ENCODE measurements around the gene TOLLIP. TPM values are rescaled to one million over a fixed set of nuclear protein-coding genes. Genes with fewer than 3 reads are reported as not detected.

Gene TOLLIP
- total and polyA plus RNA-seq, 9 of the 15 experiments (the other 6 are each of a cell fraction or from before 2014, with no cell fraction given) = 0.23 to 22.8 (median 7.1) TPM

- intact Hi-C loops (cut with micrococcal nuclease) = no loop called here
- H3K4me2 ChIP-seq (ENCODE audit: insufficient read depth, low read length) = no peak overlapping the region
- no TSS peak for BruUV-seq (replicated peaks)
- no peak overlapping the region for H2AFZ ChIP-seq (ENCODE audit: low read depth, low read length)
- peaks cover 8% of the 10 kb centered on the region; the same call in 1 of the 2 replicates for H3K9me3 ChIP-seq (replicated peaks; ENCODE audit: control insufficient read depth, insufficient read depth, low read depth, low read length)
- WGBS (ENCODE audit: insufficient coverage, low coverage, missing lambda C conversion rate) = 91% methylated on average over 28 of the region's 30 CpGs
- POLR2A ChIA-PET = interaction anchor here (0.5 kb wide), 1 partner anchor 70 kb away, joined by 3 read pairs; no protein-coding TSS in a partner anchor
- peaks cover 15 to 65% of the 10 kb centered on the region in 2 experiments for H3K4me1 ChIP-seq (replicated peaks in 1 of 2; ENCODE audit: control insufficient read depth in 2 of 2, insufficient read depth in 2 of 2, low read length in 2 of 2)
- CTCF ChIA-PET (ENCODE audit: low intra/inter-chr PET ratio) = no interaction called here
- H3K27ac ChIP-seq (ENCODE audit: extremely low read depth, low read depth, low read length) = no peak overlapping the region
- peaks cover 18% of the 10 kb centered on the region; the same call in 1 of the 2 replicates for H4K20me1 ChIP-seq (replicated peaks; ENCODE audit: control insufficient read depth, insufficient read depth, low read length)
- H3K27me3 ChIP-seq (ENCODE audit: control insufficient read depth in 2 of 2, insufficient read depth in 2 of 2, low read length in 2 of 2) = no peaks in the 10 kb centered on the region
- in situ Hi-C loops (cut with MboI) = no loop called here
- DNase-seq (ENCODE audit: extremely low read depth in 1 of 4, low spot score in 3 of 4) (no peak), FAIRE-seq (no peak), ATAC-seq (no peak)
- peaks cover 15% of the 10 kb centered on the region; the same call in 1 of the 3 replicates for H3K36me3 ChIP-seq (ENCODE audit: control insufficient read depth, insufficient read depth, low read length)
- peaks cover 12% of the 10 kb centered on the region for H3K9me1 ChIP-seq (ENCODE audit: control insufficient read depth, insufficient read depth, low read length)
- peaks cover 43% of the 10 kb centered on the region for H3K79me2 ChIP-seq (ENCODE audit: control insufficient read depth, insufficient read depth, low read length)
- H3K4me3 ChIP-seq = no peak overlapping the region
- H3K9ac ChIP-seq (ENCODE audit: insufficient read depth in 1 of 2, low read depth in 2 of 2, low read length in 2 of 2) = peak overlapping the region in 1 of 2 experiments; percentile 46; a peak in 1 of 4 replicates
- TF ChIP-seq IFI16 (CRISPR knock-in tag; IDR thresholded peaks at IDR 0.05) = no peak
- no peak for TF ChIP-seq POLR2AphosphoS2 (IDR thresholded peaks at IDR 0.05; ENCODE audit: low read length)
- no peak for TF ChIP-seq CHD1 (IDR thresholded peaks at IDR 0.05; ENCODE audit: low read length)
- TF ChIP-seq NR2F6 (CRISPR knock-in tag; IDR thresholded peaks at IDR 0.05) = no peak
- TF ChIP-seq RFX7 (CRISPR knock-in tag; IDR thresholded peaks at IDR 0.05) = no peak
- no peak for TF ChIP-seq FOXJ3 (CRISPR knock-in tag; IDR thresholded peaks at IDR 0.05)
- TF ChIP-seq ZBTB1 (CRISPR knock-in tag; IDR thresholded peaks at IDR 0.05; ENCODE audit: borderline replicate concordance, low read depth) = no peak
- no peak for TF ChIP-seq AFF4 (CRISPR knock-in tag; IDR thresholded peaks at IDR 0.05)
- TF ChIP-seq PHF8 (IDR thresholded peaks at IDR 0.05; ENCODE audit: borderline replicate concordance, low read length) = no peak
- no peak for TF ChIP-seq ETV1 (tag; conservative IDR thresholded peaks at IDR 0.05; ENCODE audit: low read depth)
- no peak for TF ChIP-seq RBM25 (IDR thresholded peaks at IDR 0.05; ENCODE audit: low read depth, low read length, severe bottlenecking)
- no peak for TF ChIP-seq MYBL2 (IDR thresholded peaks at IDR 0.05; ENCODE audit: low read depth)
- TF ChIP-seq MYBL2 (CRISPR knock-in tag; IDR thresholded peaks at IDR 0.05; ENCODE audit: borderline replicate concordance) = no peak
- TF ChIP-seq, protein P1, sequence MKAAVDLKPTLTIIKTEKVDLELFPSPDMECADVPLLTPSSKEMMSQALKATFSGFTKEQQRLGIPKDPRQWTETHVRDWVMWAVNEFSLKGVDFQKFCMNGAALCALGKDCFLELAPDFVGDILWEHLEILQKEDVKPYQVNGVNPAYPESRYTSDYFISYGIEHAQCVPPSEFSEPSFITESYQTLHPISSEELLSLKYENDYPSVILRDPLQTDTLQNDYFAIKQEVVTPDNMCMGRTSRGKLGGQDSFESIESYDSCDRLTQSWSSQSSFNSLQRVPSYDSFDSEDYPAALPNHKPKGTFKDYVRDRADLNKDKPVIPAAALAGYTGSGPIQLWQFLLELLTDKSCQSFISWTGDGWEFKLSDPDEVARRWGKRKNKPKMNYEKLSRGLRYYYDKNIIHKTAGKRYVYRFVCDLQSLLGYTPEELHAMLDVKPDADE (conservative IDR thresholded peaks at IDR 0.05; ENCODE audit: control insufficient read depth, low read depth, low read length) = no peak
- TF ChIP-seq, protein P2, sequence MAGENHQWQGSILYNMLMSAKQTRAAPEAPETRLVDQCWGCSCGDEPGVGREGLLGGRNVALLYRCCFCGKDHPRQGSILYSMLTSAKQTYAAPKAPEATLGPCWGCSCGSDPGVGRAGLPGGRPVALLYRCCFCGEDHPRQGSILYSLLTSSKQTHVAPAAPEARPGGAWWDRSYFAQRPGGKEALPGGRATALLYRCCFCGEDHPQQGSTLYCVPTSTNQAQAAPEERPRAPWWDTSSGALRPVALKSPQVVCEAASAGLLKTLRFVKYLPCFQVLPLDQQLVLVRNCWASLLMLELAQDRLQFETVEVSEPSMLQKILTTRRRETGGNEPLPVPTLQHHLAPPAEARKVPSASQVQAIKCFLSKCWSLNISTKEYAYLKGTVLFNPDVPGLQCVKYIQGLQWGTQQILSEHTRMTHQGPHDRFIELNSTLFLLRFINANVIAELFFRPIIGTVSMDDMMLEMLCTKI (IDR thresholded peaks at IDR 0.05; ENCODE audit: partially characterized antibody) = no peak
Observed at GRCh38 chr11:1306186-1307162, 3.0 kb downstream of the TOLLIP start.

Measured in K562 (cell line).